ENCODE results near the gene SYT1.
"Not testable (repeated sequence)": the region's sequence is repeated elsewhere in the genome, so short reads cannot be mapped to it uniquely, and the experiment has no call there.

SYT1 gene

GRCh38 chr12:79023261-79023660 lies 158.7 kb downstream of the SYT1 start:
- in situ Hi-C loops (cut with HindIII; ENCODE audit: low sequenced_read_pairs) = no loop called here
- DNase-seq (ENCODE audit: low read depth) = no peak
- H3K4me3 ChIP-seq (ENCODE audit: low read depth, low read length) = no peak overlapping the region
- no peak for TF ChIP-seq CTCF (IDR thresholded peaks at IDR 0.05; ENCODE audit: low read depth, low read length, missing control alignments)

- no peak for DNase-seq (ENCODE audit: low read depth)
- no peak overlapping the region for H3K4me3 ChIP-seq (ENCODE audit: low read depth, low read length)
- TF ChIP-seq CTCF (IDR thresholded peaks at IDR 0.05; ENCODE audit: low read depth, low read length, missing control alignments) = no peak
- in situ Hi-C loops (cut with HindIII; ENCODE audit: low sequenced_read_pairs) = no loop called here
Measured at GRCh38 chr12:79023784-79024183, 159.2 kb downstream of the SYT1 start.

- no peak for DNase-seq (ENCODE audit: low read depth)
- in situ Hi-C loops (cut with HindIII; ENCODE audit: low sequenced_read_pairs) = no loop called here
- no peak for TF ChIP-seq CTCF (IDR thresholded peaks at IDR 0.05; ENCODE audit: low read depth, low read length, missing control alignments)
Measured at GRCh38 chr12:79033788-79034187, 169.2 kb downstream of the SYT1 start.

GRCh38 chr12:79044748-79045147 lies 180.2 kb downstream of the SYT1 start:
- H3K4me3 ChIP-seq (ENCODE audit: low read depth, low read length); in situ Hi-C loops (cut with HindIII; ENCODE audit: low sequenced_read_pairs); DNase-seq (ENCODE audit: low read depth): not testable (repeated sequence)

More at GRCh38 chr12:79033788-79034187, 169.2 kb downstream of the SYT1 start:
- no peak overlapping the region for H3K4me3 ChIP-seq (ENCODE audit: low read depth, low read length)

GRCh38 chr12:79045149-79045703 lies 180.7 kb downstream of the SYT1 start:
- DNase-seq (ENCODE audit: low read depth); H3K4me3 ChIP-seq (ENCODE audit: low read depth, low read length); in situ Hi-C loops (cut with HindIII; ENCODE audit: low sequenced_read_pairs): not testable (repeated sequence)

GRCh38 chr12:79046021-79046420 lies 181.4 kb downstream of the SYT1 start:
- in situ Hi-C loops (cut with HindIII; ENCODE audit: low sequenced_read_pairs) = no loop called here
- H3K4me3 ChIP-seq (ENCODE audit: low read depth, low read length) = no peak overlapping the region
- DNase-seq (ENCODE audit: low read depth) = no peak
- no peak for TF ChIP-seq CTCF (IDR thresholded peaks at IDR 0.05; ENCODE audit: low read depth, low read length, missing control alignments)

- TF ChIP-seq CTCF (IDR thresholded peaks at IDR 0.05; ENCODE audit: low read depth, low read length, missing control alignments) = no peak
- in situ Hi-C loops (cut with HindIII; ENCODE audit: low sequenced_read_pairs) = no loop called here
Measured at GRCh38 chr12:79048962-79049361, 184.4 kb downstream of the SYT1 start.

GRCh38 chr12:79053394-79053793 lies 188.8 kb downstream of the SYT1 start:
- TF ChIP-seq CTCF (IDR thresholded peaks at IDR 0.05; ENCODE audit: low read depth, low read length, missing control alignments) = no peak
- DNase-seq (ENCODE audit: low read depth) = no peak
- in situ Hi-C loops (cut with HindIII; ENCODE audit: low sequenced_read_pairs) = no loop called here
- H3K4me3 ChIP-seq (ENCODE audit: low read depth, low read length) = no peak overlapping the region

More at GRCh38 chr12:79048962-79049361, 184.4 kb downstream of the SYT1 start:
- H3K4me3 ChIP-seq (ENCODE audit: low read depth, low read length) = no peak overlapping the region
- no peak for DNase-seq (ENCODE audit: low read depth)

Data from astrocyte of the cerebellum (primary cell).